HUDEP-2 (cell line): Measurements from ENCODE around the gene ENO4.

ENCODE experiments used
- DNase-seq, 76 experiments: peaks; one replicate each; lab custom pipeline; 2025; ENCODE audit not compliant: unreplicated experiment in 76 of 76; lab: John Stamatoyannopoulos, UW

ENO4 gene

GRCh38 chr10:116829711-116830110, 19.6 kb upstream of the ENO4 start:
- no peak for DNase-seq

GRCh38 chr10:116831086-116831485, 18.2 kb upstream of the ENO4 start:
- DNase-seq, result no peak

GRCh38 chr10:116831790-116832189, 17.5 kb upstream of the ENO4 start:
- DNase-seq, result no peak

GRCh38 chr10:116833986-116834985, 15.0 kb upstream of the ENO4 start:
- DNase-seq, result no peak

GRCh38 chr10:116835658-116836057, 13.6 kb upstream of the ENO4 start:
- no peak for DNase-seq

- no peak for DNase-seq
Observed at GRCh38 chr10:116836083-116836482, 13.2 kb upstream of the ENO4 start.

- no peak for DNase-seq
Observed at GRCh38 chr10:116836902-116837523, 12.3 kb upstream of the ENO4 start.

- DNase-seq, result no peak
Observed at GRCh38 chr10:116838143-116838725, 11.1 kb upstream of the ENO4 start.

- DNase-seq, result no peak
Observed at GRCh38 chr10:116840389-116841075, 8.8 kb upstream of the ENO4 start.

GRCh38 chr10:116845823-116846222, 3.5 kb upstream of the ENO4 start:
- DNase-seq, result no peak

- DNase-seq, result no peak
Observed at GRCh38 chr10:116848032-116848943, 1.0 kb upstream of the ENO4 start.

- no peak for DNase-seq
Observed at GRCh38 chr10:116848944-116849247, 403 bp upstream of the ENO4 start.

- no peak for DNase-seq
Observed at GRCh38 chr10:116850058-116850611, 836 bp downstream of the ENO4 start.

GRCh38 chr10:116852246-116852645, 2.9 kb downstream of the ENO4 start:
- DNase-seq, result no peak

- no peak for DNase-seq
Observed at GRCh38 chr10:116853287-116853686, 4.0 kb downstream of the ENO4 start.

- no peak for DNase-seq
Observed at GRCh38 chr10:116853701-116854100, 4.4 kb downstream of the ENO4 start.

GRCh38 chr10:116857156-116857555, 7.9 kb downstream of the ENO4 start:
- DNase-seq, result no peak

- no peak for DNase-seq
Observed at GRCh38 chr10:116861796-116862195, 12.5 kb downstream of the ENO4 start.

- DNase-seq, result no peak
Observed at GRCh38 chr10:116864436-116864835, 15.1 kb downstream of the ENO4 start.

- no peak for DNase-seq
Observed at GRCh38 chr10:116866066-116866465, 16.8 kb downstream of the ENO4 start.
